Muscle of back (tissue), 11 donors: Measurements from ENCODE around the gene IQCE. TPM values are rescaled to one million over a fixed set of nuclear protein-coding genes. Genes with fewer than 3 reads are reported as not detected.
A peak's percentile ranks its signal among the peaks of the same experiment; 100 is the strongest.
"Not testable (repeated sequence)": the region's sequence is repeated elsewhere in the genome, so short reads cannot be mapped to it uniquely, and the experiment has no call there.

Experiments
- DNase-seq, 3 donors: peaks; one replicate each; pipeline versions ENCODE4 v3.0.0 to v3.0.0-alpha.2; 2013
- polyA plus RNA-seq, 10 donors: library from polyadenylated mRNA; unstranded; fragments of 120-200 nt; gene quantifications; one replicate each; pipeline ENCODE4 v1.2.1, GENCODE V29; 2013; ENCODE audit not compliant: insufficient read length in 10 of 10

Gene IQCE
- polyA plus RNA-seq, 10 donors = 6.1 to 10.0 (median 6.7) TPM

DNA sequence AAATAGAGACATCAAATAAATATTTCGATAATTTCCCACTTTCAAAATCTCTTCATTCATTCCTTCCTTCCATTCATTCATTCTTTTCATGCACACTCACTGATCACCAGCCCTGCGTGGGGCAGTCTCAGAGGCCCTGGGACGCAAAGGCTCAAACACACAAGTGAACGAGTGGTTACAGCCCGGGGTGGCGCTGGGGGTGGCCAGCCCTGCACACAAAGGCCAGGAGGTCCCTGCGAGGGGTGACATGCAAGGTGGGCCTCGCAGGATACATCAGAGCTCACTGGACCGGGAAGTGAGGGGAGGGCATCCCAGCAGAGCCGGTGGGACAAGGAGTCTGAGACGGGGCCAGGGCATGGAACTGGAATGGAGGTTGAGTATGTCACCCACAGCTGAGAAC is 43.1 kb downstream of the IQCE start:
- DNase-seq = no peak

DNA sequence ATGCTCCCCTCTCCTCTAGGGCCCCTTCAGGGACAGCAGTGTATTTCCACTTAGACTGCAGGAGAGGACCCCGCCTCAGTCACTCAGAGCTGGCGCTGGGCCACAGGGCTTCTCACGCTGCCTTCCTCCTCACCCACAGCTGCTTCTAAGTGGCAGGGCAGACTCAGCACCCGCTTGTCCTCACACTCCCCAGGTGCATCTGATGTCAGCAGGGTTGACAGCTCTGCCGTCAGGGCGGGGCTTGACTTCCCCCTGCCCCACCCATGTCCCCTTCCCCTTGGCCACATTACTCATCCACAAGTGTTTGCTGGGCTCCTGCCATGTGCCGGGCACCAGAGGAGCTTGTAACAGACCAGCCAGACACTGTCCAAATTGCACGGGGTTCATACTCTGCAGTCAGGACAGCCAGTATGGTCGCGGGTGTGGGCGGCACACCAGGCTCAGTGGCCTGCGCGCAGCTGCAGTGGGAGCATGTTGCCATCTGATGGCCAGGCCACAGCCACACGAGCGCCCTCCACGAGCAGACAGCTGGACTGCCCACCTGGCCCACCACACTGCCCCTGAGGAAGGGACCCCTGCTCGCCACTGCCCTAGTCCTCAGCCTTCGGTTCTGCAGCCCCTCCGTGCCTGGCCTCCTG is 43.7 kb downstream of the IQCE start:
- no peak for DNase-seq

DNA sequence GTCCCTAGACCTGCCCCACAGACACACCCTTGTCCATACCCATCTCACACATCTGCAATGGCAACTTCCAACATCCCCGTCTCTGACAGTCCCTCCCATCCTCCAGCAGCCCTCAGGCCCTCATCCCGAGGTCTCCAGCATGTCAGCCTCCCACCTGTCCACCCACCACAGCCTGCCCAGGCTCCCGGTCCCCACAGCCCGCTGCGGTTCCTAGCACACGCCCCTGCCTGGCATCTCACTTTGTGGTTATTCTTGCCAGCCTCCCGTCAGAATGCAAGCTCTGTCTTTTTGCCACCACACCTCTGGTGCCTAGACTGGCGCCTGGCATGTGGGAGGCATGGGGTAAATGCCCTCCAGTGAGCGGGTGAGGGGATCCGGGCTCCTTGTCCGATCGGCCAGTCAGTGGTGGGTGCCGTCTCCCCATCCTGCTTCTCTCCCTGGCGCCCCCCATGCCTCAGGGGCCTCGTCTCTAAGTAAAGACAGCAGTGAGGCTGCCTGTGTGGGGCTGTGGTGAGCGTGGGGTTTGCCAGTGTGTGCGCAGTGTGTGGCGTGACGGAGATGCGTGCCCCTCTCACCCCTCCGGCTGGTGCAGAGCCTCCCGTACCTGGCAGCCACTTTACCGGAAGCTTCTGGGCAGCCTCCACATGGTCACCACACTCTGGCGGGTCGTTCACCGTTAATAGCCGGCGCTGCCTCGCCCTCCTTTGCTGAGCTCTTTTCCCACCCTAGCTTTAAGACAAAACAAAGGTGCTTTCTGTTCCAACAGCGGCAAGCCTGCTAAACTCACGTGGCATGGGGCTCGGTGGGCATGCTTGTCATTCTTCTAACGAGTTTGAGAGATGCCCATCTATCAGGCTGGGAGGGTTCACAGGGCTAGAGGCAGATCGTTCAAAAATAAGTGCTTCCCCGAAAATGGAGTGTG is 44.5 kb downstream of the IQCE start:
- no peak for DNase-seq

DNA sequence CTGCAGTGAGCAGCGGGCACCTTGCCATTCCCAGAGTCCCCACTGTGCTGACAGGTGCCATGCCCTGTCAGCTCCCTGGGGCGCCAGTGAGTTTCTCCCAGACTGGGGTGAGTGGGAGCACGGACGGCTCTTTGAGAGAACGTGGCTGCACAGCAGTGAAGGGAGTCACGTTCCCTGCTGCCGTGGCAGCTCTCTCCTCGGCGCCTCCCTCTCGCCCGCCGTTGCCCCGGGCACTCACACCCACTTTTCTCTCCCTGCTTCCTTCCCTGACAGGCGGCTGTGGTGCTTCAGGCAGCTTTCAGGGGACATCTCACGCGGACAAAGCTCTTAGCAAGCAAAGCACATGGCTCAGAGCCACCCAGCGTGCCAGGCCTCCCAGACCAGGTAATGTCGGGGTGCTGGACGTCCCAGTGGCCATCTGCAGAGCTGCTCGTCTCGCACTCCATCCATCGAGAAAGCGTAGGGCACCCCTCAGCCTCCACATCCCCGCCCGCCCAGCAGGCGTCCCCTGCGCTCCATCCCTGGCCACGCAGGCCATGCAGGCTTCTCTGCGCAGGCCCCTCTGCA is 45.9 kb downstream of the IQCE start:
- DNase-seq = no peak

DNA sequence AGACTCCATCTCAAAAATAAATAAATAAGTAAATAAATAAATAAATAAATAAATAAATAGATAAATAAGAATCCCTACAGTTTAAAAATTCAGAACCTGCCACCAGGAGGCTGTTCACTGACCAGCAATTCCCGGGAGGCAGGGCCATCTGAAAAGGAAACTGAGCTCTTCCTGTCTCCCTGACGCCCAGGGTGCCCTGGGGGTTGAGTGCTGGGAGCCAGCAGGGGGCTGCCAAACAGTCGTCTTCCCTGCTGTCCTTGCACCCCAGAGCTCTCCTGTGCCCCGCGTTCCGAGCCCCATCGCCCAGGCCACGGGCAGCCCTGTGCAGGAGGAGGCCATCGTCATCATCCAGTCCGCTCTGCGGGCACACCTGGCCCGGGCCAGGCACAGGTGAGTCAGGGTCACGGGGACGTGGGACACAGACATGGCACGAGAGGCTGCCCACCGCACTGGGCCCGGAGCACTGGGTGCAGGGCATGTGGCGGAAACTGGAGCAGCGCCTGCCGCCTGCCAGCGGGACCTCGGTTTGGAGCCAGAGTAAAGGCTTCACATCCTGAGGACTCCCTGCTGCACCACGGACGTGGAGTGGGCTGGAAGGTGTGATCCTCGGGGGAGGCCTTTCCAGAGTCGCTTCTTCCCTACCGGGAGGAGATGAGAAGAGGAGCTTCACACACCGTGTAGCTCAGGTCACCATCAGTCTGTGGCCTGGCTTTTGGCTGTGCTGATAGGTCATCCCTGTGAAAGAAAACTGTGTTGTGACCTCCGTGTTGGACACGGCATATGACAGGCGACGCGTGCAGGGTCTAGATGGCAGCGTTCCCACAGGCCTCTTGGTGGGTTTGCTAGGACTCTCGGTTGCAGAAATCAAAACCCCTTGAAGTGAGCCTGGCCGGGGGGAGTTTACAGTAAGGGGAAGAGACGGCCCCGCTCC is 47.1 kb downstream of the IQCE start:
- no peak for DNase-seq

DNA sequence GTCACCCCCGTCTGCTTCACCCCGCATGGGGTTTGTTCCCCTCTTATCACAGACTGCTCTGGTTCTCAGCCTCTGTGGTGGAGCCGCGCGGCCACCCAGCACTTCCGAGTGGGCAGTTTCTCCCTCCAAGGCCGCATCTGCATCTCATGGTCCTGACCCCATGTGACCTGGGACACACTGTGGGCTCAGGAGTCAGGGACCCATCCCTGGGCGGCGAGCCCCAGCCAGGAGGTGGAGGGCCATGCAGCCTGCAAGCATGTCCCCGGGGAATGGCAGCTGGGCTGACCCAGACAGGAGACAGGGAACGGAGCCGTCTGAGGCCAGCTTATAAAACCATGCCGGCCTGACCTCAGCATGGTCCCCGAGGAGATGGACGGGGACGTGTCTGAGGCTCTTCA is 47.8 kb downstream of the IQCE start:
- DNase-seq = peak in 1 of 3 donors; percentile 40

DNA sequence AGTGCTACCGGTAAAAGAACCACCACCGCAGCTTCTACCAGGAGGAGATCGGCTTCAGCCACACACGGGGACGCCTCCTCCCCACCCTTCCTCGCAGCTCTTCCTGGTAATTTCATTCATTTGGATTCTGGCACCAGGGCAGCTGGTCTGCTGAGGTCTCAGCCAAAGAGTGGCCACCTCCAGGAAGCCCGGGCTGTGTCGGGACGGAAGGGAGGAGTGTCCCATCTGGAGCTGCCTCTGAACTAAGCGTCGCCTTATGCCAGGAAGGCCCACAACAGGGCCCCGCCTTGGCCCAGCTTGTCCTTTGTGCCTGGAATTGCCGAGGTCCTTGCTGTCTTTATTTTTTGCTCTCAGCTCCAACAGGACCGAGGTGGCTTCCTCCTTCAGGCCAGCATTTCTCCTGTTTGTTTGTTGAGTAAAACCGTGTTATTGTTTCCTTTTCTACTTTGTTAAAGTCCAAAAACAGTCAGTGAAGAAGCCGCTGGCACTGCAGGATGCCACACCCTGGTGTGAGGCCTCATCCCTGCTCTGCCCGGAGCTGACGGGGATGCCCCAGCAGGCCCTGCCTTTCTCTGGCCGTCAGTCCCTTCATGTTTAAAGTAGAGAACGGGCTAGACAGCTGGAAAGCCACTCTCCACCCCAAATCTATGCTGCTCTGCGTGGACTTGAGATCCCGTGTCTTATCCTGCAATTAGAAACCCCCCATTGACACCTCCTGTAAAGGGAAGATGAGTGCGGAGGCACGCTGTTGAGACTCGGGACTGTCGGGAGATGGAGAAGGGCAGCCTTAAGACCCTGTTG is 48.5 kb downstream of the IQCE start:
- peak in 1 of 3 donors; percentile 65 for DNase-seq

DNA sequence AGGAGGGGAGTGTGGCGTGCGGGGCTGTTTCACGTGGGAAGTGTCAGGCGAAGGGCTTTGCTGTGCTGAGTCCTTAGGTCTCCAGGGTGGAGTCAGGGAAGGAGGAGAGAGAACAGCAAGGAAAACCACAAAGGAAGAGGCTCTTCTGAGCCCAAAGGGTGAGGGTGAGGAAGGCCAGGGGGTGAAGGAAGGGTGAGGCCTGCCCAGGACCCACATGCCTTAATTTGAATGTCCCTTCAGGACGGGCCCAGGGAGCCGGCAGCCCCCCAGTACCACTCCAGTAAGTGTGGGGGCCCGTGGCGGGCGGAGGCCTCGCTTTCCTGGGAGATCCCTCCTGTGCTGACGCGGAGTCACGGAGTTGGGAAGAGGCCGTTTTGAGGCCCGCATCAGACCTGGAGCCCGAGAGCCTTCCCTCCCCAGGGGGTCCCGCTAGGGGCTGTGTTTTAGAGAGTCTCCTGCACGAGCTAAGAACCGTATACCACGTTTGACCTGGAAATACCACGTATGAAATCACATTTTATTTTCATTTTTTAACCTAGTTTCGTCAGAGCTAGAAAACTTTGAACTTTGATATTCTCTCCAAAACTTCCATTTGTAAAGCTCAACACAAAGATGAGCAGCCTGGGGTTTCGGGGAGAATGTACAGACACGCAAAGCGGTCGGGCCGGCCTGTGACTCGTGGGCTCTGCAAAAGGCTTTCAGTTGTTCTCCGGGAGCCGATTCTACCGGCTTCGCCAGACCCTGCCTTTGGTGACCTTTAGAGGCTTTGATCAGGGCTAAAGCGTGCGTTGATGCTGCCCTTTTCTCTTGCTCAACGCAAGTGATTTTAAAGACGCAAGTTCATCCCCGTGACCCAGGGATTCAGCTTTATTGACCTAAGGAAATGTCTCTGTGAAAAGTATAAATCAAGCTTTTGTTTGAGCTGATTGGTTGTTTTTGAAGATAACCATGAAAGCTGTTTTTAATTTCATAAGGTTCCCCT is 49.4 kb downstream of the IQCE start:
- no peak for DNase-seq

DNA sequence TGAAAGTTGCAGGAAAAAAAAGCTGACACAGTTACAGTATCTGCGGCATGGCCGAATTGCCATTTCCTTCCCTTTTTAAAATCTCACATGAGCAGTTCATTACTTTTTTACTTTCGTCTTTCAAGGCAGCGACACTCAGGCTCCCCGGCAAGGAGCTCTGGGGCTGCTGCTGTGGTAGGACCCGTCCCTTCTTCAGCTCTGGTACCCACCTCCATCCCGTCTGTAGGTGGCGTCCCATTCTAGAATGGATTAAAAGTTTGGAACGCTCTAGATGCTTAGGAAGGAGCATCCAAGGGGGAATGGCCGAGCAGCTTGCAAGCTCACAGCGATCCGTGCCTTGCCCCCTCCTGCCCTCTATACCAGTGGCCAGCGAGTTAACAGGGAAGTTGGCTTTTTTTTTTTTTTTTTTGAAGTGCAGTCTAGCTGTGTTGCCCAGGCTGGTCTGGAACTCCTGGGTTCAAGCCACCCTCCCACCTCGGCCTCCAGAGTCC is 50.2 kb downstream of the IQCE start:
- peak in 1 of 3 donors; percentile 81 for DNase-seq

DNA sequence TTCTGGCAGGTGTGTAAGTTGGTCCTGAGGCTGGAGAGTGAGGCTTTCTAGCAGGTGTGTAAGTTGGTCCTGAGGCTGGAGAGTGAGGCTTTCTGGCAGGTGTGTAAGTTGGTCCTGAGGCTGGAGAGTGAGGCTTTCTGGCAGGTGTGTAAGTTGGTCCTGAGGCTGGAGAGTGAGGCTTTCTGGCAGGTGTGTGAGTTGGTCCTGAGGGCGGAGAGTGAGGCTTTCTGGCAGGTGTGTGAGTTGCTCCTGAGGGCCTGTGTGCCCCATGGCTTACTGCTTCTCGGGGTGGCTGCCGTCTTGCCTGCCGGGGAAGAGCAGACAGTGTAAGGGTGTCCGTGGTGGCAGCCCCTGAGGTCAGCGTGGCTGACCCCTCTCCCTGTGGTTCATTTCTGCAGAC is 50.9 kb downstream of the IQCE start:
- DNase-seq = not testable (repeated sequence)

DNA sequence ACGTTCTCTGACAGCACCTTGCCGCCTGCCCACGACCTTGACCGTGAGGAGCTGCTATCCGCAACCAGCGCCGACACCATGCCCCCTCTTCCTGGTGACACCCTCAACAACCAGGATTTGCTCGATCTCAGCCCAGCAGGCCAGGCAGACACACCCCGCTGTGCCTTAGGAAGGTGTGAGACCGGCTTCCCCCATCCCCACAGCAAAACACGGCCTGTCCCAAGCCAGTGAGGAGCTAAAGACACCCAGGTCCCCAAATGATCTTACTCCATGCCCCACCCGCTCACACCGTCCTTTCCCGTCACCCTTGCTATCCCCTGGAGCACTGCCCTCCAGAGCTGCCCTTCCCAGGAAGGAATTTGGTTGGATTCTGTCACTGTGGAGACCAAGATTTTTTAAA is 51.7 kb downstream of the IQCE start:
- no peak for DNase-seq

DNA sequence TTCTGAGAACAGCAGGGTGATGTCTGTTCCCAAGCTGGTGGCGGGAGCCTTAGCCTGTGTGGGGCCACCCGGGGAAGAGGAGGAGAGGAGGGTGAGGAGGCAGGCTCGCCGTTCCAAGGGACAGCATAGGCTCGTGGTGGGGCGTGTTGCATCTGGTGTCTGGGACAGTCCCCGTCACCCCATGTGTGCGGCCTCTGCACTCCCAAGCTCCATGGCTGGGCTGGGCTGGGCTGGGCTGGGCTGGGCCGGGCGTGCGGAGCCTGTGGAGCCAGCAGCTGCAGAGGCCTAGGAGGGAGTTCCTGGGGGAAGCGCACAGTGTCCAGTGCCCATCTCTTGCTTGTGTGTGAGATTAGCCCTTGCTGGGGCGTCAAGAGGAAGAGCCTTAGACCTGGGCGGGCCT is 52.1 kb downstream of the IQCE start:
- DNase-seq = peak in 1 of 3 donors; percentile 68

DNA sequence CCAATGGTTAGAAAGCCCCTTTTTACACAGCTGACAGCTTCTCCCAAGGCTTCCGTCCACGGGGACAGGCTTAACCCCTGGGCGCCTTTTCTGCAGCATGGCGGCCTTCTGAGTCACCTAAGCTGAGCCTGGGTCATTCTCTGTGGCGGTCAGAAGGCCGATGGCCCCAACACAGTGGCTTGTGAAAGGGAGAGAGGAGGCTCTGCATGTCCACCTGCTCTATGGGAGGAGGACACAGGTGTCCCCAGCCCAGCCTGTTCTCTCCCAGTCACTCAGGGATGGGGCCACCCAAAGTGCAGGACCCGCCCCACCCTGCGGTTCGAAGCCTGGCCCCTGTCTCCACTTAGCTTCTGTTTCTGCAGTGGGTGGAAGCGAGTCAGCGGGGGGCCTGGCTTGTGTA is 52.6 kb downstream of the IQCE start:
- DNase-seq = no peak

DNA sequence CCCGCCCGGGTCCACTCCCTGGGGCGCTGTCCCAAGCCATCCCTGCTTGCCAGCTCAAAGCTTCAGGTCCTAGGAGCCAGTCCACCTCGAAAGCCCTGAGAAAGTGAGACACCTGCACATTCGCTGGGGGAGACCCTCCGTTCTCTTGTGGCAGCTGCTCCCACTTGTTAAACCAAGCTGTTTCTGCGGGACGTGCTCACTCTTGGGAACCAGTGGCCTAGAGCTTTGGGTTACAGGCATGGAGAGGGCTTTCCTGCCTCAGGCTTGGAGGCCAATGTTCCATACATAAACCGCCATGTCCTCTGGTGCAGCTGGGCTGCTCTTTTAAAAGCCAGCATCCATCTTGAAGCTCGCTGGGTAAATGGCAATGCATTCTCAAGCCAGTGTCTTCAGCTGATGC is 53.1 kb downstream of the IQCE start:
- no peak for DNase-seq

DNA sequence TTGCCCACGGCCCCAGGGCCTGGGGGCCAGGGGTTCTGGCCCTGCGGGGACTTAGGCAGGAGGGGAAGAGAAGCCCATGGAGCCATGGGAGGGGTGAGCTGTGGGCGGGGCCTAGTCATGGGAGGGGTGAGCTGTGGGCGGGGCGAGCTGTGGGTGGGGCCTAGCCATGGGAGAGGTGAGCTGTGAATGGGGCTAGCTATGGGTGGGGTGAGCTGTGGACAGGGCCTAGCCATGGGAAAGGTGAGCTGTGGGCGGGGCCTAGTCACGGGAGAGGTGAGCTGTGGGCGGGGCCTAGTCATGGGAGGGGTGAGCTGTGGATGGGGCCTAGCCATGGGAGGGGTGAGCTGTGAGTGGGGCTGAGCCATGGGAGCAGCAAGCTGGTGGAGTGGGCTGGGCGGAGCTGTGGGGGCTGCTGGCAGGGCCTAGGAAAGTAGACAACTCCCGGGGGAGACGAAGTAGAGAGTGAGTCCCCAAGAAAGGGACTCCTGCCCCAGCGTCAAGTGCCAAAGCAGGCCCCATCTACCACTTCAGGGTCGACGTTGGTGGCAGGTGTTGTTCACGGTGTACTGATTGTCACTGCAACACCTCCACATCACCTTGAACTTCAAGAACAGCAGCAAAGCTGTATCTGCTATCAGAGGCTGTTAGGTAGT is 53.8 kb downstream of the IQCE start:
- no peak for DNase-seq

DNA sequence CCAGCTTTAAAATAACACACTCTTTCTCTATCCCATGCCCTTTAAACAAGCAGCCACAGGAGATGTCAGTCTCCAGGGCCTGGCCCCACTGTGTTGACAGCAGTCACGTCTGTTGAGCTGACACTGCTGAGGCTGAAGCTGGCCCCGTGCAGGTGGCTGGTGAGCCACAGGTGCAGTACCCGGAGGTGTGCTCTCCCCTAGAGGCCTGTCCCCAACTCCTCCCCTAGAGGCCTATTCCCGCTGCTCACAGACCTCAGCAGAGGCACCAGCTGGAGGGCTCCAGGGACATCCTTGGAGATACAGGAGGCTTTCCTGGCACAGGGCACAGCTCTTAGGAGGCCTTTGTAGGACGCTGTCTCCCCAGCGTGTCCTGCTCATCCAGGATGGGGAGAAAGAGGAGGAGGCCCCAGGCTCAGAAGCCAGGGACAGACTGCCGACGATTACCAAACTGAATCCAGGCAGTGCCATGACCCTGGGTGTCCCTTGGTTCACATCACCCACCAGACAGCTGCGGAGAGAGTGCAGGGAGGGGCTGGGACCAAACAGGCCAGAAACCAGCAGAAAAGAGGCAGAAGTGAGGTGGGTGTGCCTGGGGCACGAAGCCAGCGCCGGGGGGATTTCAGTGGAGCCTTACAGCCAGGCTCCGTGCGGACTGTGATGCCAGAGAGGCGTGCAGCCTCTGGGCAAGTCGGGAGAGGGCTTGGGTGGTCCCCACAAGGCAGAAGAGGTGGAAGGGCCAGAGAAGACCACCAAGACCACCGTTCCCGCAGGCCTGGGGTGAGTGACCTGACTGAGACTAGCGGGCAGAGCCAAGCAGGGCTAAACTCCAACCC is 54.5 kb downstream of the IQCE start:
- peak in 1 of 3 donors; percentile 55 for DNase-seq

DNA sequence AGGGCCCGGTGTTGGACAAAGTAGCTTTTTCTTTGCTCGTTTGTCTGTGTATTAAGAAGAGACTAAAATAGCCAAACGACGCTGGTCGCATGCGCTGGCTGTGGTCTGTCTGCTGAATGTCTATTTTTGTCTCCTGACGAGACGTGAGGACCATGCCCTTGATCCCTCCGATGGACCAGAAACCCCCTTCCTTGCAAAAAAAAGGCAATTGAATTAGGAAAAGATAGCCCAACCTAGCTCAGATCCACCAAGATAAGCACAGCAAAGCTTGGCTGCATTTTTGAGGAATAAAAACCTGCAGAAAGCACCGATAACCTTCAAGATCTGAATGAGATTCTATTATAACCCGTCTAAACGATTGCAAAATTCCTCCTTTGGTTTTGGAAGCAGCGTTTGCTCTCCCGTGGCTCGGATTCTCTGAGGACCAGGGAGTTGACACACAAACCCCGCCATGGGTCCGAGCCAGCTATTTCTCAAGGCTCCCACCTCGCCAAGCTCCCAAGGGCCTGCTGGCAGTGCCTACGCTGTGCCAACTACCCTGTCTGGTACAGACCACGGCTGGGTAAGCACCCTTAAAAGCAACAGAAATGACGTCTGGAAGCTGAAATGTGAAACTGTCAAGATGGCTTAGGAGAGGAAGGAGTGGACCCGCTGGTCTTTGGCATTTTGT is 55.3 kb downstream of the IQCE start:
- DNase-seq = peak in 1 of 3 donors; percentile 64
